Naive thymus-derived CD8-positive, alpha-beta T cell (primary cell): ENCODE data around the gene NANOS2. TPM values are rescaled to one million over a fixed set of nuclear protein-coding genes. Genes with fewer than 3 reads are reported as not detected.

Experiments used
- ATAC-seq, 2 donors: fragments of 150-1000 bp; cut with Tn5 transposase in 1 of 2; sonication (Bioruptor Pico), chemical (Tn5 transposase) in 1 of 2; 1 replicate in 1 of 2; 2 replicates in 1 of 2; pipeline ENCODE4 v1.10.0; 2021; ENCODE audit warnings: mild to moderate bottlenecking in 2 of 2, moderate library complexity in 2 of 2
- POLR2A ChIA-PET: fragments of 350-600 bp; sonication (Branson Sonifier 250); formaldehyde crosslinking; loops from one replicate; lab custom pipeline; 2021; ENCODE audit warnings: antibody characterized with exemption; lab: Charles Lee
- DNase-seq, 10 donors: peaks; one replicate each; pipeline versions ENCODE4 v3.0.0 to v3.0.0-alpha.2; 2020 to 2022
- H3K27ac Mint-ChIP-seq, 10 donors: one replicate each; pipeline ENCODE4 v1.8.0; 2020 to 2022; ENCODE audit warnings: mild to moderate bottlenecking in 10 of 10, mixed read lengths in 10 of 10, moderate library complexity in 4 of 10, inconsistent platforms in 1 of 10
- H3K27me3 Mint-ChIP-seq, 5 donors: one replicate each; pipeline ENCODE4 v1.8.0; 2021 to 2022; ENCODE audit warnings: mixed read lengths in 5 of 5
- H3K36me3 Mint-ChIP-seq, 3 donors: one replicate each; pipeline ENCODE4 v1.8.0; 2020 to 2022; ENCODE audit warnings: mixed read lengths in 3 of 3, mild to moderate bottlenecking in 2 of 3, inconsistent platforms in 1 of 3
- H3K4me1 Mint-ChIP-seq, 4 donors: one replicate each; pipeline ENCODE4 v1.8.0; 2021 to 2022; ENCODE audit warnings: mixed read lengths in 4 of 4
- H3K4me3 Mint-ChIP-seq, 10 donors: one replicate each; pipeline ENCODE4 v1.8.0; 2020 to 2022; ENCODE audit warnings: mild to moderate bottlenecking in 10 of 10, mixed read lengths in 10 of 10, moderate library complexity in 6 of 10, inconsistent platforms in 1 of 10
- H3K9me3 Mint-ChIP-seq, 9 donors: one replicate each; pipeline ENCODE4 v1.8.0; 2020 to 2022; ENCODE audit warnings: mixed read lengths in 9 of 9, mild to moderate bottlenecking in 3 of 9, inconsistent platforms in 1 of 9, moderate library complexity in 1 of 9
- polyA plus RNA-seq, 3 donors: library from polyadenylated mRNA; unstranded; fragments of 300-500 nt; fragmentation: Illumina TruSeq; gene quantifications; one replicate each; pipeline ENCODE4 v1.2.3, GENCODE V29; 2021
- total RNA-seq, 8 experiments: library from RNA in 2 of 8; stranded (reverse) in 2 of 8; gene quantifications; one replicate each; pipeline ENCODE4 v1.2.3 and lab custom pipeline; 2021 to 2026

Gene NANOS2
- total RNA-seq (not detected), polyA plus RNA-seq (not detected), total RNA-seq (lab: John Stamatoyannopoulos, UW) (0 reads per million in 6 experiments)

GRCh38 chr19:45913874-45914830, at the start of gene NANOS2:
Gene NANOS2, minus strand, starts transcription at chr19:45914778. Its CDS starts 85 bp downstream, at chr19:45914693.
- ATAC-seq (no peak), DNase-seq (no peak)
- Mint-ChIP-seq H3K27ac (no peak within 1 kb of the TSS), H3K36me3 (no peaks in the 10 kb centered on the region), H3K9me3 (no peaks in the 10 kb centered on the region), H3K4me3 (no peak within 1 kb of the TSS), H3K4me1 (no peaks in the 10 kb centered on the region), H3K27me3 (peaks cover 8 to 51% (median 27%) of the 10 kb centered on the region in 5 donors)
- POLR2A ChIA-PET = no interaction called here

- Mint-ChIP-seq H3K27me3 (peaks cover 41 to 72% (median 53%) of the 10 kb centered on the region in 5 donors), H3K4me1 (peaks cover 0 to 5% (median 0%) of the 10 kb centered on the region in 4 donors), H3K4me3 (no peak overlapping the region), H3K36me3 (no peaks in the 10 kb centered on the region), H3K9me3 (peaks cover 0 to 4% (median 0%) of the 10 kb centered on the region in 9 donors), H3K27ac (no peak overlapping the region)
- POLR2A ChIA-PET = no interaction called here
- DNase-seq = no peak
- no peak for ATAC-seq
Observed at GRCh38 chr19:45962021-45962420, 47.4 kb upstream of the NANOS2 start.

- H3K27me3 Mint-ChIP-seq = peaks cover 37 to 71% (median 48%) of the 10 kb centered on the region in 5 donors
- H3K36me3 Mint-ChIP-seq = no peaks in the 10 kb centered on the region
- H3K4me3 Mint-ChIP-seq = no peak overlapping the region
- ATAC-seq (no peak), DNase-seq (no peak)
- peaks cover 0 to 4% (median 0%) of the 10 kb centered on the region in 9 donors for H3K9me3 Mint-ChIP-seq
- no peak overlapping the region for H3K27ac Mint-ChIP-seq
- peaks cover 0 to 5% (median 0%) of the 10 kb centered on the region in 4 donors for H3K4me1 Mint-ChIP-seq
- POLR2A ChIA-PET = no interaction called here
Observed at GRCh38 chr19:45960595-45961235, 46.1 kb upstream of the NANOS2 start.

GRCh38 chr19:45959517-45960025, 45.0 kb upstream of the NANOS2 start:
- Mint-ChIP-seq H3K4me1 (peaks cover 0 to 8% (median 3%) of the 10 kb centered on the region in 4 donors), H3K27ac (peak overlapping the region in 1 of 10 donors; percentile 58), H3K4me3 (no peak overlapping the region), H3K27me3 (peaks cover 43 to 74% (median 50%) of the 10 kb centered on the region in 5 donors), H3K9me3 (peaks cover 0 to 4% (median 0%) of the 10 kb centered on the region in 9 donors), H3K36me3 (peaks cover 0 to 6% (median 0%) of the 10 kb centered on the region in 3 donors)
- DNase-seq (no peak), ATAC-seq (no peak)
- POLR2A ChIA-PET = no interaction called here

- no peak for ATAC-seq
- Mint-ChIP-seq H3K27ac (no peak overlapping the region), H3K4me1 (peaks cover 0 to 7% (median 3%) of the 10 kb centered on the region in 4 donors), H3K9me3 (peaks cover 0 to 4% (median 0%) of the 10 kb centered on the region in 9 donors), H3K27me3 (peaks cover 43 to 75% (median 50%) of the 10 kb centered on the region in 5 donors), H3K4me3 (no peak overlapping the region), H3K36me3 (peaks cover 0 to 6% (median under 1%) of the 10 kb centered on the region in 3 donors)
- POLR2A ChIA-PET = no interaction called here
- DNase-seq = no peak
Observed at GRCh38 chr19:45958769-45959516, 44.4 kb upstream of the NANOS2 start.

GRCh38 chr19:45958320-45958719, 43.7 kb upstream of the NANOS2 start:
- Mint-ChIP-seq H3K4me1 (peaks cover under 1 to 7% (median 4%) of the 10 kb centered on the region in 4 donors), H3K36me3 (peaks cover 0 to 6% (median 2%) of the 10 kb centered on the region in 3 donors), H3K27me3 (peaks cover 44 to 76% (median 53%) of the 10 kb centered on the region in 5 donors), H3K4me3 (no peak overlapping the region), H3K9me3 (peaks cover 0 to 7% (median under 1%) of the 10 kb centered on the region in 9 donors), H3K27ac (no peak overlapping the region)
- POLR2A ChIA-PET = no interaction called here
- DNase-seq = no peak
- ATAC-seq = no peak

- H3K9me3 Mint-ChIP-seq = peaks cover 0 to 10% (median 3%) of the 10 kb centered on the region in 9 donors
- peaks cover 0 to 6% (median 2%) of the 10 kb centered on the region in 3 donors for H3K36me3 Mint-ChIP-seq
- peaks cover 6 to 21% (median 10%) of the 10 kb centered on the region in 4 donors for H3K4me1 Mint-ChIP-seq
- DNase-seq (no peak), ATAC-seq (no peak)
- POLR2A ChIA-PET = no interaction called here
- H3K4me3 Mint-ChIP-seq = no peak overlapping the region
- peaks cover 37 to 62% (median 42%) of the 10 kb centered on the region in 5 donors for H3K27me3 Mint-ChIP-seq
- H3K27ac Mint-ChIP-seq = no peak overlapping the region
Observed at GRCh38 chr19:45955905-45956608, 41.5 kb upstream of the NANOS2 start.

GRCh38 chr19:45954156-45954555, 39.6 kb upstream of the NANOS2 start:
- no peak for DNase-seq

GRCh38 chr19:45953676-45954075, 39.1 kb upstream of the NANOS2 start:
- Mint-ChIP-seq H3K9me3 (peaks cover 0 to 10% (median 3%) of the 10 kb centered on the region in 9 donors), H3K36me3 (peaks cover 0 to 6% (median 2%) of the 10 kb centered on the region in 3 donors), H3K4me1 (peaks cover 6 to 21% (median 8%) of the 10 kb centered on the region in 4 donors), H3K27me3 (peaks cover 23 to 53% (median 36%) of the 10 kb centered on the region in 5 donors), H3K4me3 (peak overlapping the region in 2 of 10 donors; percentile 65 to 70), H3K27ac (no peak overlapping the region)
- ATAC-seq = no peak
- no peak for DNase-seq
- POLR2A ChIA-PET = no interaction called here

More at GRCh38 chr19:45954156-45954555, 39.6 kb upstream of the NANOS2 start:
- H3K27me3 Mint-ChIP-seq = peaks cover 28 to 58% (median 37%) of the 10 kb centered on the region in 5 donors
- ATAC-seq = no peak
- H3K4me3 Mint-ChIP-seq = no peak overlapping the region
- no peak overlapping the region for H3K27ac Mint-ChIP-seq
- POLR2A ChIA-PET = no interaction called here
- H3K9me3 Mint-ChIP-seq = peaks cover 0 to 10% (median 3%) of the 10 kb centered on the region in 9 donors
- peaks cover 6 to 21% (median 8%) of the 10 kb centered on the region in 4 donors for H3K4me1 Mint-ChIP-seq
- H3K36me3 Mint-ChIP-seq = peaks cover 0 to 6% (median 2%) of the 10 kb centered on the region in 3 donors

- peaks cover 15 to 50% (median 32%) of the 10 kb centered on the region in 5 donors for H3K27me3 Mint-ChIP-seq
- peak overlapping the region; percentile 45 to 74 (median 66) for H3K4me3 Mint-ChIP-seq
- H3K27ac Mint-ChIP-seq = no peak overlapping the region
- DNase-seq (peak in 7 of 10 donors; percentile 23 to 51 (median 40)), ATAC-seq (peak; percentile 56 to 62)
- peaks cover 0 to 6% (median 2%) of the 10 kb centered on the region in 3 donors for H3K36me3 Mint-ChIP-seq
- H3K4me1 Mint-ChIP-seq = peaks cover 6 to 21% (median 8%) of the 10 kb centered on the region in 4 donors
- H3K9me3 Mint-ChIP-seq = peaks cover 0 to 9% (median 3%) of the 10 kb centered on the region in 9 donors
- POLR2A ChIA-PET = no interaction called here
Observed at GRCh38 chr19:45952686-45953505, 38.3 kb upstream of the NANOS2 start.
